ENCODE results near the gene MGAT5. TPM values are rescaled to one million over a fixed set of nuclear protein-coding genes. Genes with fewer than 3 reads are reported as not detected.
A peak's percentile ranks its signal among the peaks of the same experiment; 100 is the strongest.

Gene MGAT5
- total RNA-seq, 2 experiments from 2014 or later = 48.2 to 56.7 TPM

DNA sequence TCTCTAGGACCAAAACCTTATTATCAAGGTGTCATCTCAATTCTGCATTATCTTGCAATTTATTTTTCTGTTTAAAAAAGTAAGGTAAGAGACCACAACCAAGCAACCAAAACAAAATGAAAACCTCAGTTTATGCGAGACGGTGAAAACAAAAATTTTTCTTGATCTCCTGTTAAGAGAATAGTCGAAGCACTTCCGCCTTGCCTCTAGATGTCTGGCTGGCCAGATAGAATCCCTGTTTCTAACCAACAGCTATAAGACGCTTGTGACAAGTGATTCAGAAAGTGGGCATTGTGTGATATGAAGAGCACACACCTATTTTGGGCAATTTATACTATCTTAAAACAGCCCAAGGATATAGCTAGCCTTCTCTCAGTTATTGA is 51.2 kb downstream of the MGAT5 start:
- H3K27ac Mint-ChIP-seq = peak overlapping the region; percentile 32
- no peaks in the 10 kb centered on the region for H3K27me3 Mint-ChIP-seq
- H3K36me3 Mint-ChIP-seq (ENCODE audit: low read depth) = peaks cover 23% of the 10 kb centered on the region
- ChIA-PET POLR2A (no interaction called here), CTCF (interaction anchor here (1.0 kb wide), 1 partner anchor 13 kb away, joined by 3 read pairs; no protein-coding TSS in a partner anchor)
- DNase-seq = no peak
- peaks cover 47% of the 10 kb centered on the region for H3K4me1 Mint-ChIP-seq
- H3K9me3 Mint-ChIP-seq = peaks cover 3% of the 10 kb centered on the region
- H3K4me3 Mint-ChIP-seq = no peak overlapping the region

DNA sequence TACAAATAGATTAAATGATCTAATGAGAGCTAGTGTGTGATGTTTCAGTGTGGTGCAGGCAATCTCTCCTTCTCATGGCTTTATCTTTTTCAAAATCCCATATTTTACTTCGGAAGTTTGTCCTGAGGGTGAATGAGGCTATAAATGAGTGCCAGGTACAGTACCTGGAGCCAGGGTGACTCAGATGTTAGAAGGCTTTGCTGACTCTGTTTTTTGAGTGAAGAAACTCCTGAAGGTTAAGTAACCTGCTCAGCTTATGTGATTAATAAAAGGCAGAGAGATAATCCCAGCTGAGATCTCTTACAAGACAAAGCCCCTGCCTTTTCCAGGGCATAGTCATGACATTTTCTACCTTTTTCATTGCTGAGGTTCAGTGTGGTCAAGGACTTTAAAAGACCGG is 52.6 kb downstream of the MGAT5 start:
- Mint-ChIP-seq H3K4me1 (peaks cover 44% of the 10 kb centered on the region), H3K9me3 (peaks cover 5% of the 10 kb centered on the region), H3K36me3 (ENCODE audit: low read depth) (peaks cover 31% of the 10 kb centered on the region), H3K4me3 (no peak overlapping the region), H3K27me3 (no peaks in the 10 kb centered on the region), H3K27ac (no peak overlapping the region)
- ChIA-PET CTCF (no interaction called here), POLR2A (no interaction called here)
- no peak for DNase-seq

DNA sequence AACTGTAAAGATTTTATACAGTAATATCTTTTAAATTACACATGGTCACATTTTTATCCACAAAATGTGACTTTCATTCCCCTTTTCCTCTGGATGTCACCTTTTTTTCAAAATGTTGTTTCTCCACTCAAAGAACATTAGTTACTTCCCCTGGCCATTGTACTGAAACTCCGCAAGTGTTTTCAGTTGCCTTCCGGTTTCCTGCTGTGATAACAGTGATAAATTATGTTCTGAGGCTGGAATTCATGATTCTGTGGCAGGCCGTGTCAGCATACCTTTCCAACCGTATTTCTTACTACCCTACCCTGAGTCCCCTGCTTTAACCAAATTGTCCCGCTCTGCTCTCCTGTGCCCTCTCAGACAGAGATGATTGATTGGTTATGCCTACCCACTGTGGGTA is 53.5 kb downstream of the MGAT5 start:
- H3K4me3 Mint-ChIP-seq = no peak overlapping the region
- CTCF ChIA-PET = no interaction called here
- H3K27ac Mint-ChIP-seq = no peak overlapping the region

DNA sequence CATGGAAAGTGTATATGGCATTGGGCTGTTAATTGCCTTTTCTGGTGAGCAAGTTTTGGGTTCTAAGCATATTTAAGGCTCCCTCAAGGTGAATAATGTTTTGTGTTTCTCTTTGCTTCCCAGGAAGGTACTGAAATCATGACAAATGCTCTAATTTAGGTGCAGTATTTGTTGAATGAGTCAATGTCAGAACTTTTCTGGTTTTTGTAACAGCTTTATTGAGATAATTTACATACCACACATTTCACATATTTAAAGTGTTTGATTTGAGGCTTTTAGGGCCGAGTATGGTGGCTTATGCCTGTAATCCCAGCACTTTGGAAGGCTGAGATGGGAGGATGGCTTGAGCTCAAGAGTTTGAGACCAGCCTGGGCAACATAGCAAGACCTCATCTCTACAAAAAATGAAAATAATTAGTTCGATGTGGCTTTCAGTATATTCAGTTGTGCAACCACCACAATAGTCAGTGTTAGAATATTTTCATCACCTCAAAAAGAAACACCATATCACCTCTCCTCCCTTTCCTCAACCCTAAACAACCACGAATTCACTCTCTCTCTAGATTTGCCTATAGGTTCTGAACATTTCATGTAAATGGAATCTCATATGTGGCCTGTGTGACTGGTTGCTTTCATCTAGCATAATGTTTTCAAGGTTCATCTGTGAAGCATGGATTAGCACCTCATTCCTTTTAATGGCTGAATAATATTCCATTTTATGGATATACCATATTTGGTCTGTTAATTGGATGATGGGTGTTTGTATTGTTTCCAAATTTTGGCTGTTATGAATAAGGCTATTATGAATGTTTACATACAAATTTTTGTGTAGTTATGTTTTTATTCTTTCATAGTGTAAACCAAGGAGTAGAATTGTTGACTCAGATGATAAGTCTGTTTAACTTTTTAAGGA is 54.9 kb downstream of the MGAT5 start:
- H3K36me3 Mint-ChIP-seq (ENCODE audit: low read depth) = peaks cover 39% of the 10 kb centered on the region
- no peak for DNase-seq
- POLR2A ChIA-PET = no interaction called here
- CTCF ChIA-PET = interaction anchor here (1.0 to 1.2 kb wide), 2 partner anchors 13 to 30 kb away, joined by 3 read pairs; no protein-coding TSS in a partner anchor
- H3K4me3 Mint-ChIP-seq = no peak overlapping the region
- no peak overlapping the region for H3K27ac Mint-ChIP-seq
- H3K9me3 Mint-ChIP-seq = peaks cover 5% of the 10 kb centered on the region
- H3K4me1 Mint-ChIP-seq = peaks cover 55% of the 10 kb centered on the region
- no peaks in the 10 kb centered on the region for H3K27me3 Mint-ChIP-seq

More for the DNA sequence above, 53.5 kb downstream of the MGAT5 start:
- POLR2A ChIA-PET = no interaction called here
- no peak for DNase-seq
- Mint-ChIP-seq H3K36me3 (ENCODE audit: low read depth) (peaks cover 37% of the 10 kb centered on the region), H3K9me3 (peaks cover 5% of the 10 kb centered on the region), H3K4me1 (peaks cover 49% of the 10 kb centered on the region), H3K27me3 (no peaks in the 10 kb centered on the region)

DNA sequence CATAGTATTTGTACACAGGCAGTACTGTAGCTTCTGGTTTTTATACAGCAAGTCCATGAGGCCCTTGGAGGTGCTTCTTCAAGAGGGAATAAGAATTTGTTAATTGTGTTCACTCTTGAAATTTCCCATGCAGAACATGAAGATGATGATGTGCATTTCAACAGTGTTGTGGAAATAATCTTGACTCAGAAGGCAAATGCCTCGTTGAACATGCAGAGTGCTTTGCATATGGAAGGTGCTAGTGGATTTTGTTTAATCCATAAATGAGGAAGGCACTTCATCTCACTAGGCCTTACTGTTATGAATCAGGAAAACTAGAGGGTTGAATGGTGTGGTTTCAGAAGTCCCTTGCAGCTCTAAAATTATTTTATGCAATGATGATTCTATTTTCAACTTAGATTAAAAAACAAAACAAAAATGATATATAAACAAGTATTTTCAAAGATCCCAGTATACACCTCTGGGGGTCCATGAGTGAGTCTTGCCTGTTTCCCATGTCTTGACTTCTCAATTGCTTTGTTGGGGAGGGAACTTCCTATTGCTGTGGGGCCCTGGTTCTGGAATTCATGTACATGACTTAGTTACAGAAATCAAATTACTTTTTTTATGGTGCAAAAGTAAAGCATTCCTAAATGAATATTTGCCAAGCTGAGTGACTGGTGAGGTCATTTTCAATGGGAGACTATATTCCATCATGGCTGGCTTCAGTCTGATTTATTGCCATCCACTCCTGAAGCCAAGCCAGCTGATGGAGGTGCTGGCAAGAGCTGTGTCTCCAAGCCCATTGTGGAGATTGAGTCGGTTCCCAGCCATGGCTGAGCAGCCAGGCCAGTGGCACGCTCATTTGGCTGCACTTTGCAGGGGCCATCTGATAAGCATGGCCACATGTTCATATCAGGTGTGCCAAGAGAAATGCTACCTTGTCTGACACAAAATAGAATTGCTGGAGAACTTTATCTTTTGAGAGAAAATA is 56.5 kb downstream of the MGAT5 start:
- Mint-ChIP-seq H3K27me3 (no peaks in the 10 kb centered on the region), H3K4me3 (no peak overlapping the region), H3K4me1 (peaks cover 47% of the 10 kb centered on the region), H3K9me3 (peaks cover 5% of the 10 kb centered on the region), H3K27ac (no peak overlapping the region), H3K36me3 (ENCODE audit: low read depth) (peaks cover 32% of the 10 kb centered on the region)
- ChIA-PET POLR2A (no interaction called here), CTCF (no interaction called here)
- no peak for DNase-seq

DNA sequence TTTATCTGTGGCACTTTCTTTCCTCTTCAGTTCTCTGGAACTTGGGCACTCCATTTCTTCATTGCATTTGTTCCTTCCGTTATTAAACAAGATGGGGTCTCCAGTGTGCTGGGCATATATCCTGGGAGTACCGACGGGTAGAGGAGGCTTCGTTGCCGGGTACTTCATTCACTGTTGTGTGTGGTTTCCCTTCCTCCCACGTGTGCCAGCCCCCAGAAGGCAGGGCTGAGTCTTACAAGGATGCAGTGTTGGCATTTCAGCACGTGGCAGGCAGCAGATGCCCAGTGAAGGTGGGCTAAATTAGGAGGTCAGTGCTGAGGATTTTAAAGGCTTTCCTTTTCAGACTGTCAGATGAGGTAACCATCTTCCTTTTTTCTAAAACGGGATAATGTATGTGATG is 58.6 kb downstream of the MGAT5 start:
- ChIA-PET POLR2A (no interaction called here), CTCF (no interaction called here)
- peaks cover 38% of the 10 kb centered on the region for H3K4me1 Mint-ChIP-seq
- no peak for DNase-seq
- peaks cover 5% of the 10 kb centered on the region for H3K9me3 Mint-ChIP-seq
- no peak overlapping the region for H3K4me3 Mint-ChIP-seq
- H3K36me3 Mint-ChIP-seq (ENCODE audit: low read depth) = peaks cover 32% of the 10 kb centered on the region
- no peak overlapping the region for H3K27ac Mint-ChIP-seq
- H3K27me3 Mint-ChIP-seq = no peaks in the 10 kb centered on the region

DNA sequence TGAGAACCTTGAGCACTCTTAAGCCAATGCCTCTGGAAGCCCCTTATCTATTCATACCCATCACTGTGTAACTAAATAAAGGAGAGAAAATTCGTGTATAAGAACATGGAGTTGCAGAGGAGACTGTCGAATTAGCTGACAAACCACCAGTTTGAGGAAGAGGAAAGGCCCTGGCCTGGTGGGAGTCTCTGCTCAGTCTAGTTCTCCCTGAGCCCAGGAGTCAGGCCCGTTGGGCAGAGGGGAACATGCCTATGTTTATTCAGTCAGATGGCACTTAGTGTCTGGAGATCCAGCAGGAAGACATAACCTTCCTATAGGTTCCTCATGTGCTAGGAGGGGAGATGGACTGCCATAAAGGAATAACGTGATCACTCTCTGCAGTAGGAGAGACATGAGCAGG is 60.3 kb downstream of the MGAT5 start:
- H3K4me3 Mint-ChIP-seq = no peak overlapping the region
- POLR2A ChIA-PET = no interaction called here
- no peak for DNase-seq
- peaks cover 38% of the 10 kb centered on the region for H3K4me1 Mint-ChIP-seq
- CTCF ChIA-PET = interaction anchor here (1.0 kb wide), 1 partner anchor 9 kb away, joined by 4 read pairs; no protein-coding TSS in a partner anchor
- peaks cover 39% of the 10 kb centered on the region for H3K36me3 Mint-ChIP-seq (ENCODE audit: low read depth)
- no peak overlapping the region for H3K27ac Mint-ChIP-seq
- peaks cover 2% of the 10 kb centered on the region for H3K9me3 Mint-ChIP-seq
- H3K27me3 Mint-ChIP-seq = no peaks in the 10 kb centered on the region

DNA sequence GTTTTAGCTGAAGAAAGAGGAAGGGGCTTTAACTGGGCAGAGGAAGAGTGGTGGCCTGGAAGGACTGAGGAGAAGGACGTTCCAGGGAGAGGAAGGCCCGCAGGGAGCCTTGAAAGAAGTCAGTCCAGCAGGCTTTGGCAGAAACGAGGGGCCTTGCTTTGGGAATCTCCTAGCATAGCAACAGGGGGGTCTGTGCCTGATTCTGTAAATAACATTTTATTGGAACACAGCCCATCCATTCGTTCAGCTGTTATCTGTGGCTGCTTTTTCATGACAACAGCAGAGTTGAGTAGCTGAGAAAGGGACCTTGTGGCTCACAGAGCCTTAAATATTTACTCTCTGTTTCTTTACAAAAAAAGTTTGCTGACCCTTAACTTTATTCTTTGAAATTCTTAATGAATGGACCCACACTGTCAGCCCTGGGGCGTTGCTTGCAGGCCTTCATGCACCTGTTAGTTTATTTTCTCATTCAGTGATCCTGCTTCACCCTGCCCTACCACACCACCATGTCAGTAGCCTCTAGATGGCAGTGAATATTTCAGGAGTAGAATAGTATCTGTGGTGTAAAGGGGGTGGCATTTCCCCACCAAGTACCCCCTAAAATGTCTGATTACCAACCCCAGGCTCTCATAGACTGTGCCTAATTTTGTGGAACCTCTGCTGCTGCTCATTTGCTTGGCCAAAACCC is 61.0 kb downstream of the MGAT5 start:
- POLR2A ChIA-PET = no interaction called here
- DNase-seq = no peak
- Mint-ChIP-seq H3K4me1 (peaks cover 45% of the 10 kb centered on the region), H3K9me3 (peaks cover 2% of the 10 kb centered on the region), H3K4me3 (no peak overlapping the region), H3K27me3 (no peaks in the 10 kb centered on the region), H3K36me3 (ENCODE audit: low read depth) (peaks cover 41% of the 10 kb centered on the region), H3K27ac (no peak overlapping the region)
- CTCF ChIA-PET = no interaction called here

DNA sequence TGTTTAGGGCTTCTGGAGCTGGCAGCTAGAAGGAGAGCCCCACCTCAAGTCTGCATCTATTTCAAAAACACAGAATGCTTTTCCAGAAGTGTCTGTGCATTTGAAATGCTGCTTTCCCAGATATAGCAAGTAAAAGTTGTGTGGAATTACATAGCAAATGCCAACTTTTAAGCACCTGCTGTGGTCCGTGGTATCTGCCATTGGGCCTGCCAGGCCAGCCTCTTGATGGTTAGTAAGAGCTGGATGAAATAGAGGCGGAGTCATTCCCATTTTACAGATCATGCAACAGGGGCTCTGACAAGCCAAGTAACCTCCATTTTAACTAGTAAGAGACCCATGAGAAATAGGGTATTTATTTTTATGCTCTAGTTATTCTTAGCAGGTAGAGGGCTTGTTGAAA is 61.6 kb downstream of the MGAT5 start:
- Mint-ChIP-seq H3K27me3 (no peaks in the 10 kb centered on the region), H3K9me3 (peaks cover 1% of the 10 kb centered on the region), H3K4me3 (no peak overlapping the region), H3K4me1 (peaks cover 51% of the 10 kb centered on the region), H3K27ac (no peak overlapping the region), H3K36me3 (ENCODE audit: low read depth) (peaks cover 41% of the 10 kb centered on the region)
- DNase-seq = no peak
- POLR2A ChIA-PET = no interaction called here
- CTCF ChIA-PET = interaction anchor here (1.6 kb wide), 1 partner anchor 34 kb away, joined by 5 read pairs; no protein-coding TSS in a partner anchor

DNA sequence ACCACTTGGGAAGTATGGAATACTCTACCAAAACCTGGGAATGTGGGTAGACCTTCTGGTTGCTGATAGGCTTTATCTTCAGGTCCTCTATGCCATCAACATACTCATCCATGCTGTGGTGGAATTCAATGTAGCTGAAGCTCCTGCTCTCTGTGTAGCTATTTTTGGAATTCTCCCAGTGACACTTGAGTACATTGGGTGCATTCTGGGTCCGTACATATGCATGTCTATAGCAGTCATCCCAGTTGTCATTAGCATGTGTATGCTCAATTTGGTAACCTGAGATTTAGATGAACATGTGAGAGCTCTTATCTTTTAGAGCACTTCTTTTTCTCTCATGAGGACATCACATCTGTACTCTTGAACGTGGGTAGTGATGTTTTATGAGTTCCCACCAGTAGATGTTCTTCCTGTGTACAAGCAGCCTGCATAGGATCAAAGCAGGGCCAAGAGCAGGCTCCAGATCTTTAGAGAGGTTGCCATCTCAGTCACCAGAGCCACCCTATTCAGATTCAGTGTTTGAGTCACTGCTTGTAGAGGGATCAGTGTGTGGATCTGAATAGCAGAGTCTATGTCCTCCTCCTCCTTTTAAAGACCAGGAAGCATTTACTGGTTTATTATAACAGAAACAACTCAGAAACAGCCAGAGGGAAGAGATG is 65.9 kb downstream of the MGAT5 start:
- peaks cover 55% of the 10 kb centered on the region for H3K36me3 Mint-ChIP-seq (ENCODE audit: low read depth)
- no peaks in the 10 kb centered on the region for H3K9me3 Mint-ChIP-seq
- no peaks in the 10 kb centered on the region for H3K27me3 Mint-ChIP-seq
- peaks cover 64% of the 10 kb centered on the region for H3K4me1 Mint-ChIP-seq
- POLR2A ChIA-PET = no interaction called here
- CTCF ChIA-PET = no interaction called here
- H3K27ac Mint-ChIP-seq = peak overlapping the region; percentile 66
- no peak overlapping the region for H3K4me3 Mint-ChIP-seq
- DNase-seq = no peak

DNA sequence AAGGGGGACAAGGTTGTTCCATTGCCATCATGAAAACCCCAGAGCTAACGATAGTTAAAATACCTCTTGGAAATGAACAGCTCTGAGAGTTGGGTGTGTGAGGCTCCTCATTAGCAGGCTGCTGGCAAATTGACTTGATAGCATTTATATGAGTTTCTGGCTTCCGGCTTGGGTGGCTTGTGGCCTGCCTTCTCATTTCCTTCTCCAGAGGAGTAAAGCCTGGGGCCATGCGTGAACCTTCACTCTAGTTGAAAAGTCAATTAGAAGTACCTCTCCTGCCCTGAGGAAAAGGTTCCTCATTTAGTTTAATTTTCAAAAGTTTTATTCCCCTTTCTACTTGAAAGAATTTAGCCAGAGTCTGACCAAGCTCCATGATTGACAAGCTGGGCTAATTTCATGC is 67.1 kb downstream of the MGAT5 start:
- peak; percentile 61 for DNase-seq
- POLR2A ChIA-PET = no interaction called here
- Mint-ChIP-seq H3K27ac (peak overlapping the region; percentile 81), H3K27me3 (no peaks in the 10 kb centered on the region), H3K4me3 (peak overlapping the region; percentile 12), H3K4me1 (peaks cover 74% of the 10 kb centered on the region), H3K36me3 (ENCODE audit: low read depth) (peaks cover 60% of the 10 kb centered on the region), H3K9me3 (no peaks in the 10 kb centered on the region)
- CTCF ChIA-PET = interaction anchor here (1.2 kb wide), 1 partner anchor 12 kb away, joined by 3 read pairs; no protein-coding TSS in a partner anchor

DNA sequence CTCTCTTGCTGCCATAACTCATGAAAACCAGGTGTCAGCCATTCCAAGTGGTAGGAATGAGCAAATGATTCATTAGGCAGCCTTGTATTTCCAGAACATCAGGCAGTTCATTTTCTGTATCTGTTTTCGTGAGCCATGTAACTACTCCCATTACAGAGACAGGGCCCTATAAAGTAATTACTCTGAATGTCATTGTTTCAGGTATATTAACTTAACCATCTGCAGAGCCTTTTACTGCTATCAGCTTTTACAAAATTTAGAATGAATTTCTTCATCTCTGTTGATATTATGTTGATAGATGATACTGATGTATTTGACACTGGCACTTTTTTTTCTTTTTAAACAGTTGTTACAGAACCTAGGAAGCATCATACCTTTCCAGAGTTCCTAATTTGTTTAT is 69.9 kb downstream of the MGAT5 start:
- POLR2A ChIA-PET = no interaction called here
- Mint-ChIP-seq H3K27me3 (no peaks in the 10 kb centered on the region), H3K4me1 (peaks cover 73% of the 10 kb centered on the region), H3K36me3 (ENCODE audit: low read depth) (peaks cover 63% of the 10 kb centered on the region), H3K9me3 (no peaks in the 10 kb centered on the region), H3K4me3 (no peak overlapping the region), H3K27ac (no peak overlapping the region)
- CTCF ChIA-PET = interaction anchor here (1.4 kb wide), 1 partner anchor 10 kb away, joined by 4 read pairs; no protein-coding TSS in a partner anchor
- no peak for DNase-seq
